ENCODE data around the gene DNAH10. TPM values are rescaled to one million over a fixed set of nuclear protein-coding genes. Genes with fewer than 3 reads are reported as not detected.

DNAH10 gene
- total RNA-seq, 1 experiment from 2014 or later: 0.39 TPM

DNA sequence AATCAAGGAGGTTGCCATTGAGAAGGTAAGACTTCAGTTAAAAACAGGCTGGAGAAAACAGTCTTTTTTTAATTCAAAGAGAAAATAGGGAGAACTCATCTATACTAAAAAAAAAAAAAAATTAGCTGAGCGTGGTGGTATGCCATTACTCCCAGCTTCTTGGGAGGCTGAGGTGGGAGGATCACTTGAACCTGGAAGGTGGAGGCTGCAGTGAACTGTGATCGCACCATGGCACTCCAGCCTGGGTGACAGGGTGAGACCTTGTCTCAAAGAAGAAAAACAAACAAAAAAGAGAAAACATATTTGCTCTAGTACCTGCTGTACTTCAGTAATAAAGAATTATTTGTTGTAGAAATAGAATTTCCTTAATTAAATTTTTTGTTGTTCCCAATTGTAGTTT is 68.6 kb downstream of the DNAH10 start:
- no TSS peak for BruUV-seq (replicated peaks)
- DNase-seq (ENCODE audit: low read depth, low spot score): no peak
- POLR2A ChIA-PET: no interaction called here
- no peak overlapping the region for H3K4me3 ChIP-seq (ENCODE audit: low read depth in 2 of 2, low read length in 2 of 2)
- H3K36me3 ChIP-seq (ENCODE audit: control insufficient read depth, insufficient read depth, low read length): no peaks in the 10 kb centered on the region
- H3K27ac ChIP-seq (ENCODE audit: low read length): no peak overlapping the region
- no peaks in the 10 kb centered on the region for H3K27me3 ChIP-seq (ENCODE audit: control insufficient read depth, insufficient read depth, low read length)
- intact Hi-C loops (cut with micrococcal nuclease; ENCODE audit: unreplicated experiment) (no loop called here), in situ Hi-C loops (cut with HindIII; ENCODE audit: low pct_unique_long_range_greater_than_20kb, low sequenced_read_pairs) (no loop called here)
- no peaks in the 10 kb centered on the region for H3K4me1 ChIP-seq (ENCODE audit: control insufficient read depth, insufficient read depth, low read length)
- peaks cover 4% of the 10 kb centered on the region; the same call in 1 of the 2 replicates for H3K9me3 ChIP-seq (ENCODE audit: control insufficient read depth, insufficient read depth, low read depth, low read length)
- TF ChIP-seq REST (IDR thresholded peaks at IDR 0.05; ENCODE audit: insufficient read depth in 1 of 2, low read depth in 2 of 2, low read length in 1 of 2) (no peak), CTCF (IDR thresholded peaks at IDR 0.05) (no peak), TCF7L2 (IDR thresholded peaks at IDR 0.05; ENCODE audit: low read depth, low read length) (no peak), SIN3A (IDR thresholded peaks at IDR 0.05; ENCODE audit: borderline replicate concordance, insufficient read depth, low read depth, low read length) (no peak), POLR2AphosphoS5 (IDR thresholded peaks at IDR 0.05; ENCODE audit: low read depth, low read length) (no peak)
- no peak for ATAC-seq
- CTCF ChIA-PET: no interaction called here

DNA sequence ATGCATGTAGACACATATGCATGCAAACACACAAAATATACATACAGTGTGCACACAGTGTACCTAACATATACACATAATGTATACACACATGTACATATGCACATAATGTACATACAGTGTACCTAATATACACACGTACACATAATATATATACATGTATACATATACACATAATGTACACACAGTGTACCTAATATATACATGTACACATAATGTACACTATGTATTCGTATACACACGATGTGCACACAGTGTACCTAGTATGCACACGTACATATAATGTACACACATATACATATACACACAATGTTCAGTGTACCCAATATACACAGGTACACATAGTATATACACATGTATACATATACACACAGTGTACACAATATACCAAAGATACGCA is 70.0 kb downstream of the DNAH10 start:
- no peaks in the 10 kb centered on the region for H3K27me3 ChIP-seq (ENCODE audit: control insufficient read depth, insufficient read depth, low read length)
- TF ChIP-seq CTCF (IDR thresholded peaks at IDR 0.05) (no peak), POLR2AphosphoS5 (IDR thresholded peaks at IDR 0.05; ENCODE audit: low read depth, low read length) (no peak), SIN3A (IDR thresholded peaks at IDR 0.05; ENCODE audit: borderline replicate concordance, insufficient read depth, low read depth, low read length) (no peak), TCF7L2 (IDR thresholded peaks at IDR 0.05; ENCODE audit: low read depth, low read length) (no peak), REST (IDR thresholded peaks at IDR 0.05; ENCODE audit: insufficient read depth in 1 of 2, low read depth in 2 of 2, low read length in 1 of 2) (no peak)
- POLR2A ChIA-PET: no interaction called here
- in situ Hi-C loops (cut with HindIII; ENCODE audit: low pct_unique_long_range_greater_than_20kb, low sequenced_read_pairs): no loop called here
- no TSS peak for BruUV-seq (replicated peaks)
- H3K4me3 ChIP-seq (ENCODE audit: low read depth in 2 of 2, low read length in 2 of 2): no peak overlapping the region
- no peaks in the 10 kb centered on the region; the same call in 1 of the 2 replicates for H3K9me3 ChIP-seq (ENCODE audit: control insufficient read depth, insufficient read depth, low read depth, low read length)
- ATAC-seq (no peak), DNase-seq (ENCODE audit: low read depth, low spot score) (no peak)
- CTCF ChIA-PET: no interaction called here
- no peaks in the 10 kb centered on the region for H3K36me3 ChIP-seq (ENCODE audit: control insufficient read depth, insufficient read depth, low read length)
- no peaks in the 10 kb centered on the region for H3K4me1 ChIP-seq (ENCODE audit: control insufficient read depth, insufficient read depth, low read length)
- H3K27ac ChIP-seq (ENCODE audit: low read length): no peak overlapping the region
- intact Hi-C loops (cut with micrococcal nuclease; ENCODE audit: unreplicated experiment): no loop called here
